ENCODE measurements around the gene HYAL2. TPM values are rescaled to one million over a fixed set of nuclear protein-coding genes. Genes with fewer than 3 reads are reported as not detected.
"Not testable (repeated sequence)": the region's sequence is repeated elsewhere in the genome, so short reads cannot be mapped to it uniquely, and the experiment has no call there.

The HYAL2 gene
- total RNA-seq, 1 experiment from 2014 or later, result 30.1 TPM

GRCh38 chr3:50316657-50317242 is 5.8 kb downstream of the HYAL2 start:
- no peak for TF ChIP-seq CTCF (IDR thresholded peaks at IDR 0.05; ENCODE audit: insufficient read depth in 1 of 2, low read depth in 1 of 2, low read length in 1 of 2, severe bottlenecking in 1 of 2, unreplicated experiment in 1 of 2)
- H3K36me3 Mint-ChIP-seq (ENCODE audit: insufficient read depth, unreplicated experiment), result peaks cover 47% of the 10 kb centered on the region
- no peak overlapping the region for H3K4me3 ChIP-seq (ENCODE audit: low read depth, low read length)

GRCh38 chr3:50314816-50315215 is 7.7 kb downstream of the HYAL2 start:
- peaks cover 45% of the 10 kb centered on the region for H3K36me3 Mint-ChIP-seq (ENCODE audit: insufficient read depth, unreplicated experiment)
- peak overlapping the region; percentile 49 for H3K27ac Mint-ChIP-seq (ENCODE audit: unreplicated experiment)
- DNase-seq, result no peak
- intact Hi-C loops (cut with micrococcal nuclease; ENCODE audit: unreplicated experiment), result no loop called here
- H3K27me3 Mint-ChIP-seq (ENCODE audit: insufficient read depth, unreplicated experiment), result no peaks in the 10 kb centered on the region
- H3K9me3 Mint-ChIP-seq (ENCODE audit: unreplicated experiment), result no peaks in the 10 kb centered on the region
- no TSS peak for BruUV-seq (replicated peaks)
- no peak overlapping the region for H3K4me3 Mint-ChIP-seq (ENCODE audit: unreplicated experiment)
- CTCF ChIA-PET, result interaction anchor here (0.7 kb wide), 2 partner anchors 12 to 50 kb away, joined by 4 to 6 read pairs; partner anchors contain the start of gene HYAL1
- no peak for TF ChIP-seq CTCF (IDR thresholded peaks at IDR 0.05; ENCODE audit: insufficient read depth in 1 of 2, low read depth in 1 of 2, low read length in 1 of 2, severe bottlenecking in 1 of 2, unreplicated experiment in 1 of 2)
- no peak overlapping the region for H3K4me3 ChIP-seq (ENCODE audit: low read depth, low read length)
- H3K36me3 ChIP-seq (ENCODE audit: control insufficient read depth, insufficient read depth, low read length), result peaks cover 4% of the 10 kb centered on the region
- peaks cover 17% of the 10 kb centered on the region for H3K4me1 Mint-ChIP-seq (ENCODE audit: low read depth, unreplicated experiment)
- H3K27me3 ChIP-seq (replicated peaks; ENCODE audit: control insufficient read depth, insufficient read depth, low read length), result no peaks in the 10 kb centered on the region
- H3K4me1 ChIP-seq, result peaks cover 15% of the 10 kb centered on the region
- no peaks in the 10 kb centered on the region for H3K9me3 ChIP-seq
- POLR2A ChIA-PET, result interaction anchor here (1.1 kb wide), 1 partner anchor 23 kb away, joined by 3 read pairs; no protein-coding TSS in a partner anchor

More at GRCh38 chr3:50316657-50317242, 5.8 kb downstream of the HYAL2 start:
- Mint-ChIP-seq H3K27ac (ENCODE audit: unreplicated experiment) (peak overlapping the region; percentile 82), H3K4me1 (ENCODE audit: low read depth, unreplicated experiment) (peaks cover 17% of the 10 kb centered on the region), H3K27me3 (ENCODE audit: insufficient read depth, unreplicated experiment) (no peaks in the 10 kb centered on the region), H3K9me3 (ENCODE audit: unreplicated experiment) (no peaks in the 10 kb centered on the region), H3K4me3 (ENCODE audit: unreplicated experiment) (peak overlapping the region; percentile 48)
- POLR2A ChIA-PET, result interaction anchor here (1.0 kb wide), 1 partner anchor 21 kb away, joined by 4 read pairs; no protein-coding TSS in a partner anchor
- peak; percentile 66 to 80 for DNase-seq
- CTCF ChIA-PET, result no interaction called here
- Histone ChIP-seq H3K9me3 (no peaks in the 10 kb centered on the region), H3K27me3 (replicated peaks; ENCODE audit: control insufficient read depth, insufficient read depth, low read length) (no peaks in the 10 kb centered on the region), H3K36me3 (ENCODE audit: control insufficient read depth, insufficient read depth, low read length) (peaks cover 4% of the 10 kb centered on the region), H3K4me1 (peaks cover 17% of the 10 kb centered on the region)
- no TSS peak for BruUV-seq (replicated peaks)
- intact Hi-C loops (cut with micrococcal nuclease; ENCODE audit: unreplicated experiment), result no loop called here

GRCh38 chr3:50314342-50314741 is 8.2 kb downstream of the HYAL2 start:
- no peaks in the 10 kb centered on the region for H3K9me3 ChIP-seq
- no peak for DNase-seq
- intact Hi-C loops (cut with micrococcal nuclease; ENCODE audit: unreplicated experiment), result no loop called here
- TF ChIP-seq CTCF (IDR thresholded peaks at IDR 0.05; ENCODE audit: insufficient read depth in 1 of 2, low read depth in 1 of 2, low read length in 1 of 2, severe bottlenecking in 1 of 2, unreplicated experiment in 1 of 2), result no peak
- Mint-ChIP-seq H3K36me3 (ENCODE audit: insufficient read depth, unreplicated experiment) (peaks cover 45% of the 10 kb centered on the region), H3K9me3 (ENCODE audit: unreplicated experiment) (no peaks in the 10 kb centered on the region), H3K4me3 (ENCODE audit: unreplicated experiment) (no peak overlapping the region), H3K27ac (ENCODE audit: unreplicated experiment) (peak overlapping the region; percentile 23), H3K27me3 (ENCODE audit: insufficient read depth, unreplicated experiment) (no peaks in the 10 kb centered on the region), H3K4me1 (ENCODE audit: low read depth, unreplicated experiment) (peaks cover 17% of the 10 kb centered on the region)
- H3K27me3 ChIP-seq (replicated peaks; ENCODE audit: control insufficient read depth, insufficient read depth, low read length), result no peaks in the 10 kb centered on the region
- H3K36me3 ChIP-seq (ENCODE audit: control insufficient read depth, insufficient read depth, low read length), result peaks cover under 1% of the 10 kb centered on the region; the same call in 1 of the 2 replicates
- BruUV-seq (replicated peaks), result no TSS peak
- no peak overlapping the region for H3K4me3 ChIP-seq (ENCODE audit: low read depth, low read length)
- POLR2A ChIA-PET, result interaction anchor here (1.1 kb wide), 1 partner anchor 23 kb away, joined by 3 read pairs; no protein-coding TSS in a partner anchor
- H3K4me1 ChIP-seq, result peaks cover 17% of the 10 kb centered on the region
- CTCF ChIA-PET, result no interaction called here

GRCh38 chr3:50312041-50312440 is 10.5 kb downstream of the HYAL2 start:
- H3K36me3 ChIP-seq (ENCODE audit: control insufficient read depth, insufficient read depth, low read length); BruUV-seq (replicated peaks); H3K4me3 ChIP-seq (ENCODE audit: low read depth, low read length); H3K9me3 Mint-ChIP-seq (ENCODE audit: unreplicated experiment); H3K27me3 ChIP-seq (replicated peaks; ENCODE audit: control insufficient read depth, insufficient read depth, low read length); CTCF ChIA-PET; H3K27ac Mint-ChIP-seq (ENCODE audit: unreplicated experiment); H3K27me3 Mint-ChIP-seq (ENCODE audit: insufficient read depth, unreplicated experiment); DNase-seq; intact Hi-C loops (cut with micrococcal nuclease; ENCODE audit: unreplicated experiment); POLR2A ChIA-PET; H3K4me3 Mint-ChIP-seq (ENCODE audit: unreplicated experiment): not testable (repeated sequence)
- Histone ChIP-seq H3K9me3 (peaks cover 17% of the 10 kb centered on the region), H3K4me1 (peaks cover 16% of the 10 kb centered on the region)
- H3K36me3 Mint-ChIP-seq (ENCODE audit: insufficient read depth, unreplicated experiment), result peaks cover 25% of the 10 kb centered on the region
- H3K4me1 Mint-ChIP-seq (ENCODE audit: low read depth, unreplicated experiment), result peaks cover 17% of the 10 kb centered on the region

All from Caco-2 (cell line).